Measurements from ENCODE around the gene DENND2C.

DENND2C gene

DNA sequence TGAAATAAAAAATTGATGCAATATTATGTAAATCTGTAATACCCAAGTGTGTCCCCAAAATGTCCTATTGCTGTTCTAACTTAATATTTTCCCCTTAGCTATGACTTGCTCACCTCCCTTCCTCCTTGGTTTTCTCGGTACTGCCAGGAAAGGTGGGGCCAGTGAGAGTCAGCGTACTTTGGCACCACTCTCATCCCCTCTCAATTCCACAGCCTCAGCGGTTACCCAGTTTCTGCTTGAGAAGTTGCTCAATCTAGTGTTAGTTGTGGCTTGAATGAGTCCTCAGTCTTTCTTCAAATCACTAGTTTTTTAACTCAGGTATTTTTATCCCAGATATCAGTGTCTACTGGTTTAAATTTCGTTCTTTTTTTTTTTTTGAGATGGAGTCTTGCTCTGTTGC lies 120.7 kb downstream of the DENND2C start:
- peak; percentile 43 to 54 for DNase-seq (ENCODE audit: low read depth in 1 of 2, low spot score in 1 of 2)
- H3K27ac ChIP-seq (replicated peaks) = no peak overlapping the region
- TF ChIP-seq, protein P1, sequence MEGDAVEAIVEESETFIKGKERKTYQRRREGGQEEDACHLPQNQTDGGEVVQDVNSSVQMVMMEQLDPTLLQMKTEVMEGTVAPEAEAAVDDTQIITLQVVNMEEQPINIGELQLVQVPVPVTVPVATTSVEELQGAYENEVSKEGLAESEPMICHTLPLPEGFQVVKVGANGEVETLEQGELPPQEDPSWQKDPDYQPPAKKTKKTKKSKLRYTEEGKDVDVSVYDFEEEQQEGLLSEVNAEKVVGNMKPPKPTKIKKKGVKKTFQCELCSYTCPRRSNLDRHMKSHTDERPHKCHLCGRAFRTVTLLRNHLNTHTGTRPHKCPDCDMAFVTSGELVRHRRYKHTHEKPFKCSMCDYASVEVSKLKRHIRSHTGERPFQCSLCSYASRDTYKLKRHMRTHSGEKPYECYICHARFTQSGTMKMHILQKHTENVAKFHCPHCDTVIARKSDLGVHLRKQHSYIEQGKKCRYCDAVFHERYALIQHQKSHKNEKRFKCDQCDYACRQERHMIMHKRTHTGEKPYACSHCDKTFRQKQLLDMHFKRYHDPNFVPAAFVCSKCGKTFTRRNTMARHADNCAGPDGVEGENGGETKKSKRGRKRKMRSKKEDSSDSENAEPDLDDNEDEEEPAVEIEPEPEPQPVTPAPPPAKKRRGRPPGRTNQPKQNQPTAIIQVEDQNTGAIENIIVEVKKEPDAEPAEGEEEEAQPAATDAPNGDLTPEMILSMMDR (IDR thresholded peaks at IDR 0.05; ENCODE audit: insufficient read depth, low read length) = no peak
- TF ChIP-seq, protein P2, sequence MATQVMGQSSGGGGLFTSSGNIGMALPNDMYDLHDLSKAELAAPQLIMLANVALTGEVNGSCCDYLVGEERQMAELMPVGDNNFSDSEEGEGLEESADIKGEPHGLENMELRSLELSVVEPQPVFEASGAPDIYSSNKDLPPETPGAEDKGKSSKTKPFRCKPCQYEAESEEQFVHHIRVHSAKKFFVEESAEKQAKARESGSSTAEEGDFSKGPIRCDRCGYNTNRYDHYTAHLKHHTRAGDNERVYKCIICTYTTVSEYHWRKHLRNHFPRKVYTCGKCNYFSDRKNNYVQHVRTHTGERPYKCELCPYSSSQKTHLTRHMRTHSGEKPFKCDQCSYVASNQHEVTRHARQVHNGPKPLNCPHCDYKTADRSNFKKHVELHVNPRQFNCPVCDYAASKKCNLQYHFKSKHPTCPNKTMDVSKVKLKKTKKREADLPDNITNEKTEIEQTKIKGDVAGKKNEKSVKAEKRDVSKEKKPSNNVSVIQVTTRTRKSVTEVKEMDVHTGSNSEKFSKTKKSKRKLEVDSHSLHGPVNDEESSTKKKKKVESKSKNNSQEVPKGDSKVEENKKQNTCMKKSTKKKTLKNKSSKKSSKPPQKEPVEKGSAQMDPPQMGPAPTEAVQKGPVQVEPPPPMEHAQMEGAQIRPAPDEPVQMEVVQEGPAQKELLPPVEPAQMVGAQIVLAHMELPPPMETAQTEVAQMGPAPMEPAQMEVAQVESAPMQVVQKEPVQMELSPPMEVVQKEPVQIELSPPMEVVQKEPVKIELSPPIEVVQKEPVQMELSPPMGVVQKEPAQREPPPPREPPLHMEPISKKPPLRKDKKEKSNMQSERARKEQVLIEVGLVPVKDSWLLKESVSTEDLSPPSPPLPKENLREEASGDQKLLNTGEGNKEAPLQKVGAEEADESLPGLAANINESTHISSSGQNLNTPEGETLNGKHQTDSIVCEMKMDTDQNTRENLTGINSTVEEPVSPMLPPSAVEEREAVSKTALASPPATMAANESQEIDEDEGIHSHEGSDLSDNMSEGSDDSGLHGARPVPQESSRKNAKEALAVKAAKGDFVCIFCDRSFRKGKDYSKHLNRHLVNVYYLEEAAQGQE (IDR thresholded peaks at IDR 0.05; ENCODE audit: insufficient replicate concordance, low read depth) = no peak
- no peak for TF ChIP-seq POLR2AphosphoS5 (IDR thresholded peaks at IDR 0.05; ENCODE audit: low read depth)
- TF ChIP-seq GABPA (IDR thresholded peaks at IDR 0.05; ENCODE audit: low read depth) = no peak
- TF ChIP-seq SPI1 (IDR thresholded peaks at IDR 0.05; ENCODE audit: borderline replicate concordance, low read depth) = no peak
- H3K4me3 ChIP-seq (replicated peaks; ENCODE audit: insufficient read depth, low read length) = no peak overlapping the region
- no peaks in the 10 kb centered on the region for H3K27me3 ChIP-seq (ENCODE audit: insufficient read depth, poor library complexity, severe bottlenecking)

DNA sequence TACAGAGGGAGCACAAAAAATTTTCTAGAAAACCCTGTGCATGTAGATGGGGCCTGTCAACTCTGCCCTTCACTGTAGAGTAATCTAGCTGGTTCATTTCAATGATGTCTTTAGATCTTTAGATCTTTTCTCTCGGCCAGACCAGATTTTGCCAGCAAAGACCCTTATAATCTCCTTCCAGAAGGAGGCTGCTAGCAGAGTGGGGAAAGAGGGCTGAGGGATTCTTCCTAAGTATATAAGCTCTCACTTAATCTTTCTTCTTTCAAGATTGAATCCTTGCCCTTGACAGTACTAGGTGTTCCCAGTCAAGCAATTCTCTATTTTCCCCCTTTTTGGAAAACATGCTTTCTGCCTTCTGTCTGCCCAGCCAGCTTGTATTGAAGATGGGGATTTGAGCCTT lies 122.8 kb downstream of the DENND2C start:
- TF ChIP-seq SPI1 (IDR thresholded peaks at IDR 0.05; ENCODE audit: borderline replicate concordance, low read depth) = no peak
- TF ChIP-seq, protein P1 (IDR thresholded peaks at IDR 0.05; ENCODE audit: insufficient read depth, low read length) = no peak
- TF ChIP-seq POLR2AphosphoS5 (IDR thresholded peaks at IDR 0.05; ENCODE audit: low read depth) = no peak
- no peak for TF ChIP-seq GABPA (IDR thresholded peaks at IDR 0.05; ENCODE audit: low read depth)
- TF ChIP-seq, protein P2 (IDR thresholded peaks at IDR 0.05; ENCODE audit: insufficient replicate concordance, low read depth) = no peak
- Histone ChIP-seq H3K27ac (replicated peaks) (no peak overlapping the region), H3K4me3 (replicated peaks; ENCODE audit: insufficient read depth, low read length) (no peak overlapping the region), H3K27me3 (ENCODE audit: insufficient read depth, poor library complexity, severe bottlenecking) (no peaks in the 10 kb centered on the region)
- DNase-seq (ENCODE audit: low read depth in 1 of 2, low spot score in 1 of 2) = no peak

DNA sequence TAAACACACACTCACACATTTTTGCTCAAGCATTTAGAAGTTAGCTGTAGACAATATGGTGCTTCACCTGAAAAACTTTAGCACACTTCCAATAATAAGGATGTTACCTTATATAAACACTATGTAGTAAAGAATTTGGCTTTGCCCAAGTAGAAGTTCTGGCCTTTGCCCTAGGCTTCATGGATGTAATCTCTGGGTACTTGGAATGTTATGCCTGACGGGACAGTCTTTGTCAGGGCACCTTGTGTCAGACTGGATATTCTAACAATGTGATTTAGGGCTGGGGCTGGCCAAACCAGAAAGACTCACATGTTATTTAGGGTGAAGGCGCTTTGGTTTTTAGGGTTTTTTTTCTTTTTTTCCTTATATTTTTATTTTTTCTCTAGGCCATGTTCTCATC lies 124.1 kb downstream of the DENND2C start:
- Histone ChIP-seq H3K4me3 (replicated peaks; ENCODE audit: insufficient read depth, low read length) (no peak overlapping the region), H3K27me3 (ENCODE audit: insufficient read depth, poor library complexity, severe bottlenecking) (no peaks in the 10 kb centered on the region), H3K27ac (replicated peaks) (no peak overlapping the region)
- DNase-seq (ENCODE audit: low read depth in 1 of 2, low spot score in 1 of 2) = no peak
- TF ChIP-seq GABPA (IDR thresholded peaks at IDR 0.05; ENCODE audit: low read depth) = no peak
- TF ChIP-seq, protein P1 (IDR thresholded peaks at IDR 0.05; ENCODE audit: insufficient read depth, low read length) = no peak
- TF ChIP-seq, protein P2 (IDR thresholded peaks at IDR 0.05; ENCODE audit: insufficient replicate concordance, low read depth) = no peak
